Stimulated activated CD4-positive, alpha-beta T cell treated with anti-CD3 and anti-CD28 coated beads, Interleukin-1b, Interleukin-23, amount 100 ng/mL, for 1 hour (primary cell): ENCODE results near the gene GADD45G.
A peak's percentile ranks its signal among the peaks of the same experiment; 100 is the strongest.

ENCODE experiments used
- DNase-seq, 2 donors: peaks; one replicate each; pipeline ENCODE4 v3.0.0-alpha.2; 2020; ENCODE audit warnings: low read depth in 2 of 2

GADD45G gene

GRCh38 chr9:89604729-89605464 is at the start of gene GADD45G:
Gene GADD45G, plus strand, starts transcription at chr9:89605012. Its CDS starts 110 bp downstream, at chr9:89605122.
- DNase-seq = peak; percentile 62 to 79

GRCh38 chr9:89555036-89555415 is 49.8 kb upstream of the GADD45G start:
- DNase-seq = no peak

GRCh38 chr9:89555451-89556375 is 49.1 kb upstream of the GADD45G start:
- no peak for DNase-seq

GRCh38 chr9:89558196-89558899 is 46.5 kb upstream of the GADD45G start:
- DNase-seq = no peak

GRCh38 chr9:89558948-89559347 is 45.9 kb upstream of the GADD45G start:
- DNase-seq = no peak

- no peak for DNase-seq
Observed at GRCh38 chr9:89562186-89562814, 42.5 kb upstream of the GADD45G start.

- no peak for DNase-seq
Observed at GRCh38 chr9:89563571-89564345, 41.1 kb upstream of the GADD45G start.

- DNase-seq = no peak
Observed at GRCh38 chr9:89564346-89564878, 40.4 kb upstream of the GADD45G start.

- DNase-seq = no peak
Observed at GRCh38 chr9:89567649-89568048, 37.2 kb upstream of the GADD45G start.

GRCh38 chr9:89574309-89574708 is 30.5 kb upstream of the GADD45G start:
- DNase-seq = no peak

- DNase-seq = no peak
Observed at GRCh38 chr9:89576404-89576839, 28.4 kb upstream of the GADD45G start.

GRCh38 chr9:89577363-89577762 is 27.4 kb upstream of the GADD45G start:
- DNase-seq = no peak

GRCh38 chr9:89579741-89580385 is 24.9 kb upstream of the GADD45G start:
- DNase-seq = no peak

- DNase-seq = no peak
Observed at GRCh38 chr9:89586311-89586710, 18.5 kb upstream of the GADD45G start.

GRCh38 chr9:89588271-89588879 is 16.4 kb upstream of the GADD45G start:
- DNase-seq = no peak

GRCh38 chr9:89590415-89590814 is 14.4 kb upstream of the GADD45G start:
- DNase-seq = no peak

- no peak for DNase-seq
Observed at GRCh38 chr9:89591274-89592212, 13.3 kb upstream of the GADD45G start.

- no peak for DNase-seq
Observed at GRCh38 chr9:89592213-89592815, 12.5 kb upstream of the GADD45G start.
